D721Med (cell line): ENCODE results near the gene PIK3R5.

Source experiments
- DNase-seq: peaks from one replicate; pipeline ENCODE4 v3.0.0; 2011; ENCODE audit warnings: low spot score; ENCODE audit not compliant: insufficient read length
- FAIRE-seq: peaks from 2 replicates; lab custom pipeline; 2011; peaks lifted over from hg19 to GRCh38; lab: Jason Lieb, UNC
- TF ChIP-seq, protein P1 (sequence below): IDR thresholded peaks from 2 replicates; pipeline ENCODE4 v1.5.1; 2012; ENCODE audit warnings: mild to moderate bottlenecking, control low read depth; ENCODE audit not compliant: insufficient read depth; ENCODE audit errors: missing control alignments

Gene PIK3R5

DNA sequence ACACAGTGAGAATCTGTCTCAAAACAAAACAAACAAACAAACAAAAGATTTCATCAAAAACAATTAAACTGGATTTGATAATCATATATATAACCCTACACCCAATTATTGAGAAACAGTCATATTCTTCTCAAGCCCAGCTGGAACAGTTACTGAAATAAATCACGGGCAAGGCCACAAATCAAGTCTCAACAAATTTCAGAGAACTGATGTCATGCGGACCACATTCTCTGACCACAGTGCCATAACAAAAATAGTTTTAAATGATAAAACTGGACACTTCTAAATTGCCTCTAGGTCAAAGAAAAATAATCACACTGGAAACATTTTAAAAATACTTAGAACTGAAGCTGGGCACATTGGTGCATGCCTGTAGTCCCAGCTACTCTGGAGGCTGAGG is 15.9 kb upstream of the PIK3R5 start:
- TF ChIP-seq, protein P1, sequence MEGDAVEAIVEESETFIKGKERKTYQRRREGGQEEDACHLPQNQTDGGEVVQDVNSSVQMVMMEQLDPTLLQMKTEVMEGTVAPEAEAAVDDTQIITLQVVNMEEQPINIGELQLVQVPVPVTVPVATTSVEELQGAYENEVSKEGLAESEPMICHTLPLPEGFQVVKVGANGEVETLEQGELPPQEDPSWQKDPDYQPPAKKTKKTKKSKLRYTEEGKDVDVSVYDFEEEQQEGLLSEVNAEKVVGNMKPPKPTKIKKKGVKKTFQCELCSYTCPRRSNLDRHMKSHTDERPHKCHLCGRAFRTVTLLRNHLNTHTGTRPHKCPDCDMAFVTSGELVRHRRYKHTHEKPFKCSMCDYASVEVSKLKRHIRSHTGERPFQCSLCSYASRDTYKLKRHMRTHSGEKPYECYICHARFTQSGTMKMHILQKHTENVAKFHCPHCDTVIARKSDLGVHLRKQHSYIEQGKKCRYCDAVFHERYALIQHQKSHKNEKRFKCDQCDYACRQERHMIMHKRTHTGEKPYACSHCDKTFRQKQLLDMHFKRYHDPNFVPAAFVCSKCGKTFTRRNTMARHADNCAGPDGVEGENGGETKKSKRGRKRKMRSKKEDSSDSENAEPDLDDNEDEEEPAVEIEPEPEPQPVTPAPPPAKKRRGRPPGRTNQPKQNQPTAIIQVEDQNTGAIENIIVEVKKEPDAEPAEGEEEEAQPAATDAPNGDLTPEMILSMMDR: no peak
- DNase-seq: no peak
- no peak for FAIRE-seq

DNA sequence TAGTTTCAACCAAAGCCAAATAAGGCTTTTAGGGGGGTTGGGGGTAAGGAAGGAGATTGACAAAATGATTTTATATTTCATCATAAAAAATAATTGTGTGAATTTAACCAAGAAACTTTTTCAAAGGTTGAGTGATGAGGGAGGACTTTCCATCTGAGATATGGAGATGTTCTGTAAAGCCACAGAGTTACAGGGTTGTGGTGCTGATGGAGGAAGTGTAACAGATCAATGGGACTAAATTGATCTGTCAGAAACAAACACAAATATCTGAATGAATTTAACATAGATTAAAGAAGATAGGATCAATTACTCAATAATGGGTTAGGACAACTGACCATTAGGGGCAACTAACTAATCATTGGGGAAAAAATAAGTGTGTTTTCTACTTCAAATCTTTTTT is 14.2 kb upstream of the PIK3R5 start:
- FAIRE-seq (no peak), DNase-seq (no peak)
- TF ChIP-seq, protein P1: no peak

DNA sequence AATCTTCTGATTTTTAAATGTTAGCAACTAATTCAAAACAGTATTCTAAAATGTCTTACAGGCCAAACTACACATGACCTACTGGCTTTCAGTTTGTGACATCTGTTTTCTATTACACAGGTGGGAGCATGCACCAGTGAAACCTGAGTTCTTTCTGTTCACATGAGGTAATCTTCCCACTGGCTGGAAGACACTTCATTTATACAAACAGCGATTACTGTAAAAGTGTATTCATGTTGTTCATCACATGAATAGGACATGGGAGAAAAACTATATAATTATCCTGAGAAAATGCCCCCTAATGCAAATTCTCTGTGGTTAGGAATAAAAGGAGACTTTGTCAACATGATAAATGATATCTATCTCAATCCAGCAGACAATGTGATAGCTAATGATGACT is 11.1 kb upstream of the PIK3R5 start:
- TF ChIP-seq, protein P1: no peak
- no peak for FAIRE-seq
- DNase-seq: no peak

DNA sequence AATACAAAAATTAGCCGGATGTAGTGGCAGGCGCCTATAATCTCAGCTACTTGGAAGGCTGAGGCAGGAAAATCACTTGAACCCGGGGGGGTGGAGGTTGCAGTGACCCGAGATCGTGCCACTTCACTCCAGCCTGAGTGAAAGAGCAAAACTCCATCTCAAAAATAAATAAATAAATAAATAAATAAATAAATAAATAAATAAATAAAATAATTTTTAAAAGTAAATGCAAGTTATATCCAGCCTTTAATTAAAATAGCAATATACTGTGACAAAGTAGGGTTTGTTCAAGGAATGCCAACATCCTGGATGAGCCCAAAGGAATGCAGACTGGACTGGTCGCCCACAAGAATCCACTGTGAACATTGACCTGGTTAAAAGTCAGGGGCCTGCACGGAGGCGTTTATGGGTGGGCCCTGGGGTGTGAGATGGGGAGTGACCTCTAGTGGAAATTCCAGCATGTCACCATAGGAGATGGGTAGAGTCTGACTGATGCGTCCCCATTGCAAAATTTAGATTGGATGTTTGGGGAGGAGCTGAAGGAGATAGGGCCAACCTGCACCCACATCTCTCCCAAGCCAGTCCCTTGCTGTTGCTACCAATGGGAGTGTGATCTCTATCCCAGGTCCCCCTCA is 9.7 kb upstream of the PIK3R5 start:
- DNase-seq: no peak
- no peak for FAIRE-seq
- TF ChIP-seq, protein P1: no peak

DNA sequence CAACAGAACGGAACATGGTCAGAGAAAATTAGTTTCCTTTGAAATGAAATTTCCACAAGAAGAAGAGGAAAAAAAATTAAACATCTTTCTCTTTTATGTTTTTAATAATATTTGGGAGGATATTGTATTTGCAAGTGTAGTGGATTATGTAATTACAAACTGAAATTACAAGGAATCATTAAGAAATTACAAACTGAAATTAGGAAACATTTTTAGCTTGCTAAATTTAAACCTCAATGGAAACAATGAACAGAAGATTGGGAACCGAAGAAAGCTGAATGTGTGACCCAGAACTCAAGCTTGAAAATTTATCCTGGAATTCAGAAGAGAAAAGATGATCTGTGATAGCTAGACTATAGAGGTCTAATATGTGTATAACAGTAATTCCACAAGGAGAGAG is 4.4 kb upstream of the PIK3R5 start:
- FAIRE-seq (no peak), DNase-seq (no peak)
- TF ChIP-seq, protein P1: no peak

DNA sequence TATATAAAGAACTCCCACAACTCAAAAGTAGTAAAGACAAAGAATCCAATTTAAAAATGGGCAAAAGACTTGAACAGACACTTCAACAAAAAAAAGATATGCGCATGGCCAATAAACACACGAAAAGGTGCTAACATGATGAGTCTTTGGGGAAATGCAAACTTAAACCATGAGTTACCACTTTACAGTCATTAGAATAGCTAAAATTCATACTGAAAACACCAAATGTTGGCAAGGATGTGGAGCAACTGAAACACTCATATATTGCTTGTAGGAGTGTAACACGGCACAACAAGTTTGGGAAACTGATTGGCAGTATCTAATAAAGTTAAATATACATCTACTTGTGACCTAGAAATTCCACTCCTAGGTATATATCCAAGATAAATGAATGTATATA is 3.0 kb upstream of the PIK3R5 start:
- no peak for DNase-seq
- TF ChIP-seq, protein P1: no peak
- no peak for FAIRE-seq

DNA sequence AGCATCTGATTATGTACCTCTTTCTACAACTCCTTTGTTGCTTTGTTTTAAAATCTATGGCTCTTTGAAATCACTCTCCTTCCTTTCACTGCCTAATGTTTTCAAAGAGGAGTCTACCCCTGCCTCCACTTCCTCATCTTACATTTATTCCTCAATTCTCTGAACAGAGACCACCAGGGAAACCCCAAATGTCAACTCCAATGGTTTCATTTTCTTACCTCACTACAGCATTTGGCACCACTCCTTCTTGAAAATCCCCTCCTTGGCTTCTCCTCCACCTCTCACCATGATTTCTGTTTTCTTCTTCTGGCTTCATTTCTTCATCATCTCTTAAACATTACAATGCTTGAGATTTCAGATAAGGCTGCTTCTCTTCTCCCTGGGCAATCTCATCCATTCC is 2.4 kb upstream of the PIK3R5 start:
- FAIRE-seq: no peak
- TF ChIP-seq, protein P1: no peak
- no peak for DNase-seq
